Pancreas (tissue), 10 donors: ENCODE measurements around the gene FATE1. TPM values are rescaled to one million over a fixed set of nuclear protein-coding genes. Genes with fewer than 3 reads are reported as not detected.

Experiments
- ATAC-seq, 4 donors: fragments of 200-7000 bp; cut with Tn5 transposase; one replicate each; pipeline versions ENCODE4 v1.8.0 to v1.9.1; 2020; ENCODE audit warnings: mild to moderate bottlenecking in 4 of 4, moderate library complexity in 4 of 4
- DNase-seq, 6 donors: peaks; one replicate each; pipeline ENCODE4 v3.0.0-alpha.2; 2020
- FAIRE-seq: peaks from 2 replicates; lab custom pipeline; 2012; peaks lifted over from hg19 to GRCh38; lab: Jason Lieb, UNC
- H3K27ac ChIP-seq, 4 donors: fragments of 200-600 bp; sonication (generic); 1 replicate in 3 of 4; 2 replicates in 1 of 4; pipeline versions ENCODE4 v1.5.0 to v1.8.0; 2020
- H3K27me3 ChIP-seq, 4 donors: fragments of 200-600 bp; one replicate each; pipeline ENCODE4 v1.8.0; 2021
- H3K36me3 ChIP-seq, 3 donors: fragments of 200-600 bp; sonication (generic) in 1 of 3; one replicate each; pipeline versions ENCODE4 v1.5.0 to v1.8.0; 2020 to 2021
- H3K4me1 ChIP-seq, 3 donors: fragments of 200-600 bp; one replicate each; pipeline ENCODE4 v1.8.0; 2021
- H3K4me3 ChIP-seq, 4 donors: fragments of 200-600 bp; sonication (generic) in 2 of 4; one replicate each; pipeline versions ENCODE4 v1.5.0 to v1.8.0; 2020 to 2021
- H3K9me3 ChIP-seq, 4 donors: fragments of 200-600 bp; one replicate each; pipeline ENCODE4 v1.8.0; 2021
- CTCF ChIP-seq, 4 donors: fragments of 200-600 bp; sonication (generic) in 3 of 4; IDR thresholded peaks; one replicate each; pipeline versions ENCODE4 v1.5.0 to v1.8.0; 2021; ENCODE audit warnings: antibody characterized with exemption in 4 of 4
- WGBS, 2 donors: extraction: QIAGEN DNeasy Blood & Tissue Kit; methylation state at CpG; one replicate each; pipeline ENCODE4 v1.1.7; 2013; 5-methylcytosine and 5-hydroxymethylcytosine counted together
- intact Hi-C, 3 donors: fragments of 100-400 bp; cut with DNase I; formaldehyde crosslinking; loops; one replicate each; pipeline versions ENCODE4 v1.11.1 to v1.14.2; 2022
- polyA plus RNA-seq, 2 donors: library from polyadenylated mRNA; stranded (reverse); fragments of 200-250 nt; gene quantifications; one replicate each; pipeline ENCODE4 v1.2.3, GENCODE V29; 2013
- total RNA-seq, 6 donors: library from RNA; stranded (reverse); fragmentation: NEBNext Ultra II Directional in 4 of 6; extraction: Animal tissue kit (Norgen Biotek cat#: 25700) in 4 of 6; gene quantifications; one replicate each; pipeline versions ENCODE4 v1.2.1 to v1.2.4, GENCODE V29; 2021 to 2023
- donor health status: healthy with polysubstance abuse.
- donor health status: DM: no; HTN: no; CAD: no; lungs with moderate emphysema.
- donor health status: DM: no; HTN: no; CAD: no.
- donor health status: control.
- donor health status: control.
- donor health status: Bipolar disorder and iron deficiency.
- donor health status: DM: yes; HTN: yes; CAD: no.
- donor health status: DM: no; HTN: no; CAD: no.
- donor health status: DM: no; HTN: no; CAD: no.
- donor health status: DM: yes; HTN: yes; CAD: no.

The FATE1 gene
- not detected for total RNA-seq
- polyA plus RNA-seq = under 1 TPM in 1 of 2 donors, not detected in 1; 0.07 TPM

- Histone ChIP-seq H3K27ac (no peak within 1 kb of the TSS), H3K9me3 (no peaks in the 10 kb centered on the region), H3K36me3 (no peaks in the 10 kb centered on the region), H3K4me1 (no peaks in the 10 kb centered on the region), H3K4me3 (no peak within 1 kb of the TSS), H3K27me3 (peaks cover 0 to 17% (median 0%) of the 10 kb centered on the region in 4 donors)
- no peak for TF ChIP-seq CTCF (IDR thresholded peaks at IDR 0.05)
- 54 to 75% methylated on average over 3 of the region's 3 CpGs for WGBS, 2 donors
- ATAC-seq (no peak), FAIRE-seq (no peak), DNase-seq (no peak)
- intact Hi-C loops = no loop called here
These were observed at the start of gene FATE1 for GRCh38 chrX:151715752-151716151. FATE1 (plus strand) TSS chrX:151716035; CDS start chrX:151716120, 85 bp downstream.

GRCh38 chrX:151675121-151675746 lies 40.6 kb upstream of the FATE1 start:
- Histone ChIP-seq H3K9me3 (no peaks in the 10 kb centered on the region), H3K4me3 (no peak overlapping the region), H3K36me3 (no peaks in the 10 kb centered on the region), H3K4me1 (no peaks in the 10 kb centered on the region), H3K27me3 (peaks cover 0 to 2% (median 0%) of the 10 kb centered on the region in 4 donors), H3K27ac (no peak overlapping the region)
- FAIRE-seq (no peak), ATAC-seq (no peak), DNase-seq (no peak)
- no peak for TF ChIP-seq CTCF (IDR thresholded peaks at IDR 0.05)
- 37 to 52% methylated on average over 6 of the region's 6 CpGs for WGBS, 2 donors
- intact Hi-C loops = no loop called here

GRCh38 chrX:151676196-151676595 lies 39.6 kb upstream of the FATE1 start:
- DNase-seq (no peak), ATAC-seq (no peak), FAIRE-seq (no peak)
- WGBS, 2 donors = 52 to 77% methylated on average over 4 of the region's 4 CpGs
- Histone ChIP-seq H3K4me1 (no peaks in the 10 kb centered on the region), H3K27ac (no peak overlapping the region), H3K4me3 (no peak overlapping the region), H3K36me3 (no peaks in the 10 kb centered on the region), H3K9me3 (no peaks in the 10 kb centered on the region), H3K27me3 (peaks cover 0 to 9% (median under 1%) of the 10 kb centered on the region in 4 donors)
- intact Hi-C loops = no loop called here
- TF ChIP-seq CTCF (IDR thresholded peaks at IDR 0.05) = no peak

- ATAC-seq (no peak), DNase-seq (no peak), FAIRE-seq (no peak)
- TF ChIP-seq CTCF (IDR thresholded peaks at IDR 0.05) = no peak
- no peaks in the 10 kb centered on the region for H3K36me3 ChIP-seq
- intact Hi-C loops = no loop called here
- peaks cover 0 to 21% (median 5%) of the 10 kb centered on the region in 4 donors for H3K27me3 ChIP-seq
- H3K4me3 ChIP-seq = no peak overlapping the region
- H3K4me1 ChIP-seq = no peaks in the 10 kb centered on the region
- no peak overlapping the region for H3K27ac ChIP-seq
- WGBS, 2 donors = 54 to 60% methylated on average over 5 of the region's 5 CpGs
- H3K9me3 ChIP-seq = no peaks in the 10 kb centered on the region
These were observed 35.9 kb upstream of the FATE1 start for GRCh38 chrX:151679798-151680402.

- FAIRE-seq (no peak), DNase-seq (peak in 4 of 6 donors; percentile 29 to 79 (median 72)), ATAC-seq (peak; percentile 68 to 86 (median 82))
- peaks cover 0 to 21% (median 5%) of the 10 kb centered on the region in 4 donors for H3K27me3 ChIP-seq
- no peaks in the 10 kb centered on the region for H3K36me3 ChIP-seq
- no peaks in the 10 kb centered on the region for H3K4me1 ChIP-seq
- no peak overlapping the region for H3K4me3 ChIP-seq
- TF ChIP-seq CTCF (IDR thresholded peaks at IDR 0.05) = peak; percentile 35 to 59 (median 55)
- 28 to 32% methylated on average over 4 of the region's 4 CpGs for WGBS, 2 donors
- no peak overlapping the region for H3K27ac ChIP-seq
- no peaks in the 10 kb centered on the region for H3K9me3 ChIP-seq
- intact Hi-C loops = no loop called here
These were observed 35.0 kb upstream of the FATE1 start for GRCh38 chrX:151680805-151681204.
